Medulla oblongata (tissue), 1 donor: Measurements from ENCODE around the gene GALE.
A peak's percentile ranks its signal among the peaks of the same experiment; 100 is the strongest.
"Not testable (repeated sequence)": the region's sequence is repeated elsewhere in the genome, so short reads cannot be mapped to it uniquely, and the experiment has no call there.

Experiments used
- DNase-seq: peaks from one replicate; pipeline ENCODE4 v3.0.0-alpha.2; 2015; ENCODE audit errors: extremely low spot score

Gene GALE

DNA sequence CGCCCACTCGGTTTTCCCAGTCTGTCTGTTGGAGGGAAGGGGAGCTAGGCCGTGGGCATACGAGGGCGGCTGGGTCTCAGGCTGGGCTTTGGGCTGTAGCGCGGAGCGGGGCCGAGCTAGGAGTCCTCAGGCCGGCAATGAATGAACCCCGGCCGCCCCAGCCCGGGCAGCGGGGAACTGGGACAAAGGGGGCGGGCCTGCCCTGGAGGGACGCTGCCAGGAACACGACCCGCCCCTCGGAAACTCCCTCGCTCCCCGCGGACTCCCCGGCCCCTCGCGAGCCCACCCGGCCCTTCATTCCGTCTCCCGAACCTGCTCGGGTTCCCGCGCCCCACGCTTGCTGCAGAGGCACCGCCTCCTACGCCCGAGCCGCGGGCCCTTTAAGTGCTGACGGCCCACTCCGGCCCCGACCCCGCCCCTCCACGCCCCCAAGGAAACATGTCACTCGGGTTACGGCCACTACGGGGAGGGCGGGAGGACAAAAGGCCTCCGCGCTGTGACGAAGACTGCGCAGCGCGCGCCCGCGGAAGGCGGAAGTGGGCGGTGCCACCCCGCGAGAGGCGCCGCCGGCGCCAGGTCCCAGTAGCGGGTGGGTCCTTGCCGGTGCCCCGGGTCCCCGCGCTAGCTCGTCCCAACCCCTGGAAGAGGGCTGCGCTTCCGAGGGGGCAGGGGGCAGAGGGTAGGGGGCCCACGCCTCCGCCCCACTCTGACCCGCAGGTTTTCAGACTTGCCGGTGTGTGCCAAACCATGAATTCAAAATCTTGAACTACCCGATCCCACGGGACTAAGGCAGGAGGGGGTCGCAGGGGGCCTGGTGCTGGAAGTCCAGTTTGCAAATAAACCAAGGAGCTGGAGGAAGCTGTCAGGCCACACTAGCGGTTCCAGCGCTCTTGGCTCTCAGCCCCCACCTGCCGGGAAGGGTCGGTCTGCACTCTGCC is at the start of gene GALE:
Gene GALE, minus strand, starts transcription at position 355 of the 938 bp plus-strand sequence. CDS start 1,747 bp downstream, outside the sequence.
- DNase-seq, result peak; percentile 95

DNA sequence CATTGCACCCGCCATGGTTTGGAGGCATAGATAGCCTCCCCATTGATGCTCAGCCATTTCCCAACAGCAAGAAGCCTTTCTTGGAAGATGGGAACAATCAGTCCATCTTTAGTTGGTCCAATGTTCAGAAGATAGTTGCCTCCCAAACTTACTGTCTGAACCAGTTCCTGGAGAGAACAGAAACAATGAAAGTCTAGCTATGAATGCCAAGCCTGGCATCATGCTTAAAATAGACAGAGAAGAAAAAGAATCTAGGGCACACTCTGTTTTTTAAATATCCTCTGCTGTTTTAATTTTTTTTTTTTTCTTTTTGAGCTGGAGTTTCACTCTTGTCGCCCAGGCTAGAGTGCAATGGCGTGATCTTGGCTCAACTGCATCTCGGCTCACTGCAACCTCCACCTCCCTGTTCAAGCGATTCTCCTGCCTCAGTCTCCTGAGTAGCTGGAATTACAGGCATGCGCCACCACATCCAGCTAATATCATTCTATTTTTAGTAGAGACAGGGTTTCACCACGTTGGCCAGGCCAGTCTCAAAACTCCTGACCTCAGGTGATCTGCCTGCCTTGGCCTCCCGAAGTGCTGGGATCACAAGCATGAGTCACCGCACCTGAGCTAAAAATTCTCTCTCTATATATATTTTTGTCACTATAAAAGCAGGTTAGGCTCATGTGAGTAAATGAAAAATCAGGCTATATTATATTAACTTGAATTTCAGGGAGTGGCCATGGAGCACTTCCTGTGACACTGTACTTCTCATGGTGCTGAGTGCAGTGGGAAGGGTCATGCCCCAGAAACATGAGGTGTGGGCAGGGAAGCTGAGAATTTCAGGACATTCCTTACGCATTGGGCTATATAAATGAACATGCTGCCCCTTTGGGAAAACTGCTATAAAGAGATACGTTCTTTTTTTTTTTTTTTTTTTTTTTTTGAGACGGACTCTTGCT is 48.4 kb upstream of the GALE start:
- no peak for DNase-seq

DNA sequence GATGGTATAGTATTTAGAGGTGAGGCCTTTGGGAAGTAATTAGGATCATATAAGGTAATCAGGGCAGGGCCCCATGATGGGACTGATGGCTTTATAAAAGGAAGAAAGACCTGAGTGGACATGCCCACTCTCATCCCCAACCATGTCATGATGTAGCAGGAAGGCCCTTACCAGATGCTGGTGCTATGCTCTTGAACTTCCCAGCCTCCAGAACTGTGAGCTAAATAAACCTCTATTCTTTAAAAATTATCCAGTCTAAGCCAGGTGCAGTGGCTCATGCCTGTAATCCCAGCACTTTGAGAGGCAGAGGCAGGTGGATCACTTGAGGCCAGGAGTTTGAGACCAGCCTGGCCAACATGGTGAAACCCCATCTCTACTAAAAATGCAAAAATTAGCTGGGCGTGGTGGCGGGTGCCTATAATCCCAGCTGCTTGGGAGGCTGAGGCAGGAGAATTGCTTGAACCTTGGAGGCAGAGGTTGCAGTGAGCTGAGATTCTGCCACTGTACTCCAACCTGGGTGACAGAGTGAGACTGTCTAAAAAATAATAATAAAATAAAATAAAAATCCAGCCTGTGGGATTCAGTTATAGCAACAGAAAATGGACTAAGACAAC is 47.0 kb upstream of the GALE start:
- DNase-seq, result not testable (repeated sequence)

DNA sequence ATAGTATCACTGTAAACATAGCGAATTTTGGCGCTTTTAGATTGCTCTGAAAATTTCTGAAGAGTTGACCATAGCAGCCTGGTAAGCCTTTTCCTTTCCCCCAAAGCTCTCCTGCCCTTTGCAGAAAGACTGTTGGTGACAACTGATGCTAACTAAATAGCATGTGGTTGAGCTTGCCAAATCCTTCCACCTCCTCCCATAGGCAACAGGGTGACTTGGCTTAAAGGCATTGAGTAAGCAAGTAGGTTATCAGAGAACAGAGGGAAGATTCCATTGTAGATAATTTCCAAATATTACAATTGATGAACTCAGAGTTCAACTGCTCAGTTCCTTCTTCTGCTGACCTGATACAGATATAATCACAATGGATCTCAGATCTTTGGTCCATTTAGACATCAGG is 44.6 kb upstream of the GALE start:
- DNase-seq, result no peak

DNA sequence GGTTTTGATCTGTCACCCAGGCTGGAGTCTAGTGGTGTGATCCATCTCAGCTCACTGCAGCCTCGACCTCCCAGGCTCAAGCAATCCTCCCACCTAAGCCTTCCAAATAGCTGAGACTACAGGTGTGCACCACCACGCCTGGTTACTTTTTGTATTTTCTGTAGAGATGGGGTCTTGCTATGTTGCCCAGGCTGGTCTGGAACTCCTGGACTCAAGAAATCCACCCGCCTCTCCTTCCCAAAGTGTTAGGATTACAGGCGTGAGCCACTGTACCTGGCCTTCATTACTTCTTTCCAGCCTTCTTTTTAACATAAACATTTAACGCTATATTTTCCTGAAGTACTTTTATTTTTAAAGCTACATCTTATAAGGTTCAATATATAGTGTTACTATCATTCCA is 43.1 kb upstream of the GALE start:
- no peak for DNase-seq

DNA sequence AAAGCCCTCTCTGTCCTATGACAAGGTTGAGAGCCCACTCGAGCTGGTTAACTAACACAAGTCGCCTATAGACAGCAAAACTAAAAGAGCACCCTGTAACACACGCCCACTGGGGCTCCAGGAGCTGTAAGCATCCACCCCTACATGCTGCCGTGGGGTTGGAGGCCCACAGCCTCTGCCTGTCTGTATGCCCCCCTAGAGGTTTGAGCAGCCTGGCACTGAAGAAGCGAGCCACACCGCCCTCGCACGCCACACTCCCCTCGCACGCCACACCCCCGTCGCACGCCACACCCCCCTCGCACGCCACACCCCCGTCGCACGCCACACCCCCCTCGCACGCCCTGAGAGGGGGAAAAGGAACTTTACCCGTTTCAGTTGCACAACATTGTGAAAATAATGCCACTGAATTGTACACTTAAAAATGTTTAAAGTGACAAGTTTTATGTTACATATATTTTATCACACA is 37.9 kb upstream of the GALE start:
- DNase-seq, result no peak

DNA sequence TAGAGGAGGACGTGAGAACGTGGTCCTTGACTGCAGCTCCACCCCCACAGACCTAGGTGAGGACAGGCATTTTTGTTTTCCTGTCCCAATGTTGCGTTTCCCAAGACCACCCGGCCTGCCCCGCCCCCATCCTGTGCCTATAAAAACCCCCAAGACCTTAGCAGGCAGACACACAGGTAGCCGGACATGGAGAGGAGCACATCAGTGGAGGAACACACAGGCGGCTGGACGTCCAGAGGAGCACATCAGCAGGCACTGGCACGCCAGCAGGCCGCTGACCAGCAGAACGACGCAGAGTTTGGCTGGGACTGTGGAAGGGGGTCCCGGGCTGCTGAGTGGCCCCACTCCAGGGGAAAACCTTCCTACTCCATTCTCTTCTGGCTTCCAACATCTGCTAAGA is 37.4 kb upstream of the GALE start:
- no peak for DNase-seq

DNA sequence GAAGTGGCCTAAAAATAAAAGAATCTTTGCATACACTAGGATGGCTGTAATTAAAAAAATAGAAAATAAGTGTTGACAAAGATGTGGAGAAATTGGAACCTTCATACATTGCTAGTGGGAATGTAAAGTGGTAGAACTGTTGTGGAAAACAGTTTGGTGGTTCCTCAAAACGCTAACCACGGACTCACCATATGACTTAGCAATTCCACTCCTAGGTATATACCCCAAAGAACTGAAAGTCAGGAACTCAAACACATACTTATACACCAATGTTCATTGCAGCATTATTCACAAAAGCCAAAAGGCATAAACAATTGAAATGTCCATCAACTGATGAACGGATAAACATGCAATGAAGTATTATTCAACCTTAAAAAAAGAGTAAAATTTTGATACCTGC is 35.5 kb upstream of the GALE start:
- DNase-seq, result no peak

DNA sequence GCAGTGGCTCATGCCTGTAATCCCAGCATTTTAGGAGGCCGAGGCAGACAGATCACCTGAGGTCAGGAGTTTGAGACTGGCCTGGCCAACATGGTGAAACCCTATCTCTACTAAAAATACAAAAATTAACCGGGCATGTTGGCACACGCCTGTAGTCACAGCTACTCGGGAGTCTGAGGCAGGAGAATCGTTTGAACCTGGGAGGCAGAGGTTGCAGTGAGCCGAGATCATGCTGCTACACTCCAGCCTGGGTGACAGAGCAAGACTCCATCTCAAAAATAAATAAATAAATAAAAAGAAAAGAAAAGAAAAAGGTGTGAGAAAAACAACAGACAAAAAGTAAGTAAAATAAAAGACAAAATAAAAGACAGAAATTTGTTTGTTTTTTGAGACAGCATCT is 33.6 kb upstream of the GALE start:
- DNase-seq, result not testable (repeated sequence)

DNA sequence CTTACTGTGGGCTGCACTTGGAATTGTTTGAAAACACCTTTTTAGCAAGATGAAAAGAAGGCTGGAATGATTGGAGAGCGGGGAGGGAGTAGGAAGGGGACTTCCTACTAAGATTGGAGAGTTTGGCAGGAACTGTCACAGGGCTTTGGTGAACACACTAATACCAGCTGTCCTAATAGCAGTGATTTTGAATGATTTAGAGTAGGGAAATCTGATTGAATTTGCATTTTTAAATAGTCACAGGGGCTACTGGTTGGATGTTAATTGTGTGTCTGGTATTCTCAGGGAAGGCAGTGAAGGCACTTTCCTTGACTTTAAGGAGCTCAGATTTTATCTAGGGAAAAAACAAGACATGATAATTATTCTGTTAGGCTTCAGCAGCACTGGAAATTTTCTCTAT is 27.2 kb upstream of the GALE start:
- no peak for DNase-seq

DNA sequence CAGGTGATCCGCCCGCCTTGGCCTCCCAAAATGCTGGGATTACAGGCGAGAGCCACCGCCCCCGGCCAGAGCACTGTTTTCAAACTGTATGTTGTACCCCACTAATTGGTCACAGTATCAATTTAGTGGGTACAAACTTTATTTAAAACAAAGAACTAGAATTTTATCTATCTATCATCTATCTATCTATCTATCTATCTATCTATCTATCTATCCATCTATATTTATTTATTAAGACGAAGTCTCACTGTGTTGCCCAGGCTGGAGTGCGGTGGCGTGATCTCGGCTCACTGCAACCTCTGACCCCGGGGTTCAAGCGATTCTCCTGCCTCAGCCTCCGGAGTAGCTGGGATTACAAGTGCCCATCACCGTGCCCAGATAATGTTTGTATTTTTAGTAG is 26.0 kb upstream of the GALE start:
- DNase-seq, result not testable (repeated sequence)

DNA sequence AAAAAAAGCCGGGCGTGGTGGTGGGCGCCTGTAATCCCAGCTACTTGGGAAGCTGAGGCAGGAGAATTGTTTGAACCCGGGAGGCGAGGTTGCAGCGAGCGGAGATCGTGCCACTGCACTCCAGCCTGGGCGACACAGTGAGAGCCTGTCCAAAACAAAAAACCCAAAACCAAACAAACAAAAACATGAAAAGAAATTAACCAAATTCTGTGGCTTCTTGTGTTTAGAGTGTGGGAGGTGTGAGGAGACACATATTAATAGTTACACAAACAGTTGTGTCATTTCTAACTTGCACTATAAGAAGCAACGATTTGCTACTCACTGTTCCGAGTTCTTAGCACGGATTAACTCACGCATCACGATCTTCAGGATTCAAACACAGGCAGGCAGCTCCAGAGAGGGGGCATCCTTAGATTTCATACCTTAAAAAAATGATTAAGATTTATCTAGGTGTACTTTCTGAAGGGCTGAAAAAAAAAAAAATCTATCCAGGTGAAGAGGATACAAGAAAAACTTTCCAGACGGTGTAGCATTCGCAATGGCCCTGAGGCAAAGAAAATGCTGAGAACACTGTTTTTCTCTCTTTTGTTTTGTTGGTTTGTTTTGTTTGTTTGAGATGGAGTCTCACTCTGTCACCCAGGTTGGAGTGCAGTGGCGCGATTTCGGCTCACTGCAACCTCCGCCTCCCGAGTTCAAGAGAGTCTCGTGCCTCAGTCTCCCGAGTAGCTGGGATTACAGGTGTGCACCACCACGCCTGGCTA is 25.4 kb upstream of the GALE start:
- peak; percentile 18 for DNase-seq

DNA sequence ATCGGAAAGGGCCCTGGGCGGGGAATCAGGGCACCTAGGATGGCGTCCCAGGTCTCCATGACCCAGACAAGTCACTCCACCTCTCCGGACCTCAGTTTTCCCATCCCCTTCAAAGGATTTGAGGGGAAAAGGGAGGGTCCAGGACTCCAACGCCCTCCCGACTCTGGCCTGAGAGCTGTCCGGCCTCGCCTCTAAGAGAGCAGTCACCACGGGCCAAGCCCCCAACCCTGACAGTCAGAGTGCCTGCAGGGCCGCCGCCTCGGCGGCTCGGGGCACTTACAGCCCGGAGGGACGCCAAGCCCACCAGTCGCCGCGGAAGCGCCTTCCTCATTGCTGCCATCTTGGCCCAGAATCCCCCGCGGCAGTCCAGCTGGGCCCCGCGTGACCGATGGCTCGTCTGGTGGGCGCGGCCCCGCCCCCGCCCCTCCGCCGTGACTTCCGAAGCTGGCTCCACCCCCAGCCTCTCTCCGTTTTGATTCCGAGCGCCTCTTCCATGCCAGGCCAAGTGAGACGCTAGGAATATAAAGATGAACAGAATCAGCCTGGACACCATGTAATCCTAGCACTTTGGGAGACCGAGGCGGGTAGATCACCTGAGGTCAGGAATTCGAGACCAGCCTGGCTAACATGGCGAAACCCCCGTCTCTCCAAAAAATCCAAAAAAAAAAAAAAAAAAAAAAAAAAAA is 24.7 kb upstream of the GALE start, which contains the start of gene HMGCL:
Gene HMGCL, minus strand, starts transcription at position 354 of the 686 bp plus-strand sequence. Its CDS starts 14 bp downstream, at position 340.
- DNase-seq, result peak; percentile 93

DNA sequence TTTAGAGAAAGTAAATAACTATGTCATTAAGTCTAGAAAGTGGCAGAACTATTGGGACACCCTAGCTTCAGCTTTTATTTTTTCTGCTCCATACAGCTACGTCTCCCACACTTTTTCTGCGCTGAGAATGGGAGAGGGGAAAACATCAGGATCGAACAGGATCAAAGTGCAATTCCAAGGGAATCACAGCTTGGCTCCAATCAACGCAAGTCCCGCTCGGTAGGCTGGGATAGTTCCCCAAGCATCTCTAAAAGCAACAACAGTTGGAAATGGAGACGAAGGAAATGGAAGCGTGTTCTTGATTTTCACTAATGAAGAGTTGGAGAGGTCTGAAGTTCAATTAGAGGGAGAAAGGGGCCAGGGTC is 24.1 kb upstream of the GALE start:
- no peak for DNase-seq

DNA sequence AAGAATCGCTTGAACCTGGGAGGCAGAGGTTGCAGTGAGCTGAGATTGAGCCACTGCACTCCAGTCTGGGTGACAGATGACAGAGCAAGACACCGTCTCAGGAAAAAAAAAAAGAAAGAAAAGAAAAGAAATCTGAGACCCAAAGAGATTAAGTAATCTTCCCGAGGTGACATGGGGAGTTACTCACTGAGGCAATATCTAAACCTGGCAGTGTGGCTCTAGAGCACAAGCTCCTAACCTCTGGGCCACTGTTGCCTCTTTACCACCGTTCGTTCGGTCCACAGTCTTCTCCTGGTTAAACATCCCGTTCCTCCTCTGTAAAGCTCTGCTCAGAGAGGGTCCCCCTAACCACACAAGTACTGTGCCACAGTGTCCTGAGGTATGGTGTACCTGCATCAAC is 23.2 kb upstream of the GALE start:
- DNase-seq, result no peak

DNA sequence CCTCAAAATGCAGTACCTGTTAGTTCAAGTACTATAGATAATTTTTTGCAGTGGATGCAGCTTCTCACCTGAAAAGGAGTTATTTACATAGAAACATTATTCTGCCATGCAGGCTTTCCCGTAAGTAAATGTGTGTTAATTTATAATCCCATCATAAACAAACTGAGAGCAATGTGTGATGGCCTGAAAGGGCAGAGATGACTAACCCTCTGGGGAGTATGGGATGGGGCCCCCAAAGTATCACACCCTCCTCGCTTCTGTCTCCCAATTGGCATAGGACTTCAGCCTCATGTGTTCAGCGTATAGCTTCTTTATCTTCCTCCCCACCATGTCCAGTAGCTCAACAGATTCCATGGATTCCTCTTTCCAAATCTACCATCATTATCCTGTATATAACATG is 17.1 kb upstream of the GALE start:
- DNase-seq, result no peak

DNA sequence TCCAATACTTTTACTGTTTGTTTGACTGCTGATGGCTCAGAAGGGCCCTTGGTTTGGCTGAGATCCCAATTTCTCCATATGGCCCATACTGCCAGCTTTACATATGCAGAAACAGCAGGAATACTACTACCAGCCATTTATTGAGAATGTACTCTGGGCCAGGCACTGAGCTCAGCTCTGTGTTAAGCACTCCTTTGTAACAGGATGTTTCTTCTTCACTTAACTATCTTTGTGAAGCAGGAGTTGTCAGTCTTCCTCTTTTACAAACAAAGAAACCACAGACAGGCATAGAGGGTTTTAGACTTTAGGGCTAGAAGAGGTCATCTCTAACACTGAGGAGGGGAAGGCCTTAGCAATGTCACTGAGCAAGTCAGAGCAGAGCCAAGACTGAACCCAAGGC is 16.4 kb upstream of the GALE start:
- DNase-seq, result no peak

DNA sequence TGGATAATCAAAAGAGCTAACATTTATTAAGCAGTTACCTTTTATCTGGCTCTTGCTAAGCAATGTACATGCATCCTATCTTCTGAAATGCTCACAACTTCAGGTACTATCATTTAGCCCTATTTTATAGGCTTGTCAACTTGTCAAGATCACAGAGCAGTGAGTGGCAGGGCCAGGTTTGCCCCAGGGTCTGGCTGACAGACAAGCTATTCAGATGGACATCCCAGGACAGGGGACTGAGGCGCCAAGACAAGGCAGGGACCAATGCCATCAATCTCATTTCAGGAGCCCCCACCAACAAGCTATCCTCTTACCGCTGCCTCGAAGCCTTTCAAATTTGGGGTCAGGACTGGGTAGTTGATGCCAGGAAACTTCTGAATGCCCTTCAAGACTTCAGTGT is 15.8 kb upstream of the GALE start:
- no peak for DNase-seq

DNA sequence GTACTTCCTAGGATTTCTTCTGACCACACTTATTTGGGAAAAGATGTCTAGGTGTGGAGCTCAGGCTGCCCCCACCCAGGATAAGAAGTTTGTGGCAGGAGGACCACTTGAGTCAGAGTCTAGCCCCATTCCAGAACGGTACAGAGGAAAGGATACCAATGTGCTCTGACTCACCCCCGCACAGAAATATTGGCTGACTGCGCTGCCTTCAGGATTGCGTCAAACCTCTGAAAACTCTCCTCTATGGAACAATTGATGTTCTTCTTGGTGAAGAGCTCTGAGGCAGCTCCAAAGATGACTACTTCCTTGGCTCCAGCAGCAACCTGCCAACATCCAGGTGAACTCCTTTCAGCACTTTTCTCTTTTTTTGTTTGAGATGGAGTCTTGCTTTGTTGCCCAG is 13.5 kb upstream of the GALE start:
- DNase-seq, result no peak

DNA sequence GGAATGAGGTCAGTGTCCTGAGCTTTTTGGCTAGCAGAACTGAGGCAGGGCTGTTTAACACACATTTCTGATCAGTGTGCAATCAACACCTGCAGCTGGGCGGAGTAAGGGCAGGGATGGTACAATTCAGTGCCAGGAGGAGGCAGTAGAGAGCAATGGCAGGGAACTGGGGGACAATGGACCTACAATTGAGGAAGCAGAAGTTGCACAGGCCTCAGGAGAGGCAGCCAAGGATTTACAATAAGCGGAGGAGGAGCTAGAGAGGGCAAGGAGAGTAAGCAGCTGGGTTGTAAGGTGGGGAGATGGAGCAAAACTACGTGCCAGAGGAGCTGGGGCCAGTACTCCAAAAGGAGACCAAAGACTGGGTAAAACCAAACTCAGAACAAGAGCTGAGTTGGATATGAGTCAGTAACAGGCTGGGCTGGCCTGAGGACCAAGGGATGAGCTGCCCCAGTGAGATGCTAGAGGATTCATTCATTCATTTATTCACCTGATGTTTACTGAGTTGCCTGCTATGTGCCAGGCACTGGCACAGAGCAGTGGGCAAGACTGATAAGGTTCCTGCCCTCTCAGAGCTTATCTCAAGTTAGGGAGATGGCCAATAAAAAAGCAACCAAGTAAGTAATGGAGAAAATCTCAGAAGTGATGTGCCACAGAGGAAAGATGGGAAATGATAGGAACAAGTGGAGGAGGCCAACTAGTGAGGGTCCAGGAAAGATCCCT is 10.4 kb upstream of the GALE start:
- peak; percentile 76 for DNase-seq
